B cell (primary cell): ENCODE results near the gene IL18R1. TPM values are rescaled to one million over a fixed set of nuclear protein-coding genes. Genes with fewer than 3 reads are reported as not detected.

Source experiments
- ATAC-seq: fragments of 200-7000 bp; cut with Tn5 transposase; one replicate; pipeline ENCODE4 v1.10.0; 2021; ENCODE audit warnings: low read depth, mild to moderate bottlenecking, moderate number of reproducible peaks, moderate library complexity
- CTCF ChIA-PET: fragments of 350-600 bp; sonication (Branson Sonifier 250); formaldehyde crosslinking; loops from one replicate; lab custom pipeline; 2021; ENCODE audit warnings: antibody characterized with exemption, inconsistent platforms; lab: Charles Lee
- POLR2A ChIA-PET: fragments of 350-600 bp; sonication (Branson Sonifier 250); formaldehyde crosslinking; loops from one replicate; lab custom pipeline; 2021; ENCODE audit warnings: antibody characterized with exemption; lab: Charles Lee
- DNase-seq: peaks from one replicate; pipeline ENCODE4 v3.0.0; 2013
- H2AFZ ChIP-seq: 2 replicates; pipeline ENCODE4 v1.6.1; 2012; ENCODE audit warnings: mild to moderate bottlenecking, low read depth, low read length; ENCODE audit not compliant: insufficient read depth, poor library complexity, severe bottlenecking
- H3K27ac ChIP-seq, 2 donors: 1 replicate in 1 of 2; 2 replicates in 1 of 2; pipeline ENCODE4 v1.5.1; 2012 to 2013; ENCODE audit warnings: low read length in 2 of 2, mild to moderate bottlenecking in 2 of 2, moderate library complexity in 1 of 2
- H3K27me3 ChIP-seq, 4 experiments: fragments of 200-600 bp in 1 of 4; sonication (generic) in 1 of 4; replicated peaks in 1 of 4; 1 replicate in 2 of 4; 2 replicates in 2 of 4; pipeline versions ENCODE4 v1.6.1 to v1.7.0; 2013 to 2016; ENCODE audit warnings: low read length in 3 of 4, mild to moderate bottlenecking in 2 of 4, mixed read lengths in 1 of 4, moderate library complexity in 1 of 4; ENCODE audit not compliant: insufficient read depth in 4 of 4, control insufficient read depth in 3 of 4; ENCODE audit errors: control extremely low read depth in 1 of 4
- H3K36me3 ChIP-seq, 2 experiments: replicated peaks in 1 of 2; 1 replicate in 1 of 2; 2 replicates in 1 of 2; pipeline versions ENCODE4 v1.6.1 to v1.7.1; 2013; ENCODE audit warnings: low read length in 1 of 2; ENCODE audit not compliant: insufficient read depth in 2 of 2, control insufficient read depth in 1 of 2; ENCODE audit errors: control extremely low read depth in 1 of 2, extremely low read depth in 1 of 2
- H3K4me1 ChIP-seq, 2 donors: fragments of 200-600 bp in 1 of 2; sonication (generic) in 1 of 2; 1 replicate in 1 of 2; 2 replicates in 1 of 2; pipeline versions ENCODE4 v1.5.1 to v1.6.1; 2013 to 2017; ENCODE audit warnings: low read length in 2 of 2; ENCODE audit not compliant: control insufficient read depth in 2 of 2, insufficient read depth in 2 of 2
- H3K4me2 ChIP-seq: replicated peaks from 2 replicates; pipeline ENCODE3; 2012; ENCODE audit warnings: mild to moderate bottlenecking, low read depth, low read length; ENCODE audit not compliant: poor library complexity, severe bottlenecking
- H3K4me3 ChIP-seq, 5 experiments: fragments of 200-600 bp in 1 of 5; sonication (generic) in 1 of 5; 1 replicate in 3 of 5; 2 replicates in 2 of 5; pipeline versions ENCODE4 v1.5.1 to v1.7.0; 2011 to 2016; ENCODE audit warnings: low read length in 4 of 5, mild to moderate bottlenecking in 4 of 5, low read depth in 2 of 5, control low read depth in 1 of 5, moderate library complexity in 1 of 5; ENCODE audit not compliant: insufficient read depth in 1 of 5; ENCODE audit errors: control extremely low read depth in 1 of 5, extremely low read depth in 1 of 5
- H3K79me2 ChIP-seq: fragments of 200-600 bp; sonication (generic); one replicate; pipeline ENCODE4 v1.6.0; 2016; ENCODE audit warnings: low read length; ENCODE audit not compliant: control insufficient read depth, insufficient read depth
- H3K9ac ChIP-seq: fragments of 200-600 bp; sonication (generic); 2 replicates; pipeline ENCODE4 v1.6.1; 2017; ENCODE audit warnings: mild to moderate bottlenecking, low read length, moderate library complexity
- H3K9me3 ChIP-seq, 3 donors: one replicate each; pipeline versions ENCODE4 v1.6.1 to v1.7.1; 2013; ENCODE audit warnings: low read length in 2 of 3; ENCODE audit not compliant: control insufficient read depth in 2 of 3, insufficient read depth in 1 of 3; ENCODE audit errors: control extremely low read depth in 1 of 3
- H4K20me1 ChIP-seq: 2 replicates; pipeline ENCODE4 v1.6.0; 2012; ENCODE audit warnings: mild to moderate bottlenecking, low read length; ENCODE audit not compliant: insufficient read depth, control insufficient read depth, poor library complexity, severe bottlenecking
- H3K27ac Mint-ChIP-seq: one replicate; pipeline ENCODE4 v1.8.0; 2021; ENCODE audit warnings: mixed read lengths
- H3K27me3 Mint-ChIP-seq: one replicate; pipeline ENCODE4 v1.8.0; 2021; ENCODE audit warnings: mixed read lengths
- H3K4me1 Mint-ChIP-seq: one replicate; pipeline ENCODE4 v1.8.0; 2021; ENCODE audit warnings: mixed read lengths
- H3K4me3 Mint-ChIP-seq: one replicate; pipeline ENCODE4 v1.8.0; 2021; ENCODE audit warnings: mixed read lengths
- H3K9me3 Mint-ChIP-seq: one replicate; pipeline ENCODE4 v1.8.0; 2022; ENCODE audit warnings: mixed read lengths; ENCODE audit not compliant: insufficient read depth
- EZH2 ChIP-seq: IDR thresholded peaks from 2 replicates; pipeline ENCODE4 v1.6.1; 2012; ENCODE audit warnings: borderline replicate concordance, low read depth, mild to moderate bottlenecking, moderate library complexity, low read length; ENCODE audit not compliant: insufficient read depth, poor library complexity, severe bottlenecking
- WGBS: methylation state at CpG from one replicate; pipeline ENCODE4 v1.1.5; 2013; ENCODE audit warnings: missing lambda C conversion rate; ENCODE audit not compliant: insufficient coverage; 5-methylcytosine and 5-hydroxymethylcytosine counted together
- intact Hi-C: fragments of 100-400 bp; cut with micrococcal nuclease; formaldehyde crosslinking; loops from one replicate; pipeline ENCODE4 v1.10.0; 2022
- polyA plus RNA-seq: library from polyadenylated mRNA; depleted of rRNA; stranded (reverse); fragments of >200 nt; gene quantifications from 2 replicates; pipeline ENCODE4 v1.2.3, GENCODE V29; 2012
- total RNA-seq, 2 donors: library from RNA; stranded (reverse); fragments of 120-200 nt in 1 of 2; gene quantifications; 1 replicate in 1 of 2; 2 replicates in 1 of 2; pipeline versions ENCODE4 v1.2.3 to v1.2.4, GENCODE V29; 2013 to 2022
- TF ChIP-seq, protein P1 (sequence below): fragments of 200-600 bp; IDR thresholded peaks from one replicate; pipeline ENCODE4 v1.8.0; 2022; ENCODE audit warnings: antibody characterized with exemption, mild to moderate bottlenecking

IL18R1 gene
- total and polyA plus RNA-seq, 2 donors (not counting 1 experiment from before 2014, with no cell fraction given) = 1.1 TPM

DNA sequence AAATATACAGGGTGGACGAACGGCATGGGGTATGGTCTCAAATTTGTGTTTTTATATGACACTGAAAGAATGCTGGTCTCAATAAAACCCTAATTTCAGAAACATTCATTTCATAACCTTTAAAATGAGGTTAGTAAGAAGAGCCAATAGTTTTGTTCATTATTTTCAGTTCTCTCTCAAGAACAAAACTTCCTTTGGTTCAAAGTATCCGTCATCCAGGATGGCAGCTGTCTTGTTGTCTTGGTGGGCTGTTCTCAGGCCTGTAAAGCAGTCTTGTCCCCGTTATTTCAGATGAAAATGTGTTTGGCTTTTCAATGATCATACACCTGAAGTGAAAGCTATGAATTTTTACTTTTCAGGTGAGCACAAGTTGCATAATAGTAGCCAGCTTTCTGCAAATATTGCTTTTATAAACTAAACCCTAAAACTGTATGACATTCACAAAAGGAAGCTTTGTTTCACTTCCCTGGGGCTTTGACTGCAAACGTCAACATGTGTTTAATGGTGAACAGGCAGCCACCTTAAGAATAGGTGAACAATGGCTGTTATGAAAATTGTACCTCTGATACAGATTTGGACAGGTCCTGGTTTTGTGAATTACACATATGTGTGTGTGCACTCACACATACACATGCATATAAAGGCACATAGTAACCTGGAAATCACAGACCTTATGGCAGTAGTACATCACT, 70.0 kb downstream of the IL18R1 start:
- H3K27ac Mint-ChIP-seq = peak overlapping the region; percentile 34
- 41% methylated on average over 2 of the region's 5 CpGs for WGBS
- no peak overlapping the region for H3K9ac ChIP-seq
- H3K4me1 ChIP-seq = peaks cover 24 to 34% of the 10 kb centered on the region in 2 donors
- no peaks in the 10 kb centered on the region for H3K9me3 Mint-ChIP-seq
- H3K36me3 ChIP-seq = no peaks in the 10 kb centered on the region
- H3K79me2 ChIP-seq = no peaks in the 10 kb centered on the region
- peak overlapping the region; percentile 20 for H3K4me2 ChIP-seq
- POLR2A ChIA-PET = no interaction called here
- H3K27ac ChIP-seq = peak overlapping the region in 1 of 2 donors; percentile 35
- peak overlapping the region; percentile 1 for H3K4me3 Mint-ChIP-seq
- no peaks in the 10 kb centered on the region for H3K27me3 Mint-ChIP-seq
- intact Hi-C loops = no loop called here
- H3K9me3 ChIP-seq = no peaks in the 10 kb centered on the region
- peak overlapping the region; percentile 30 for H2AFZ ChIP-seq
- H3K27me3 ChIP-seq = no peaks in the 10 kb centered on the region
- CTCF ChIA-PET = interaction anchor here (1.0 to 1.5 kb wide), 4 partner anchors 14 to 69 kb away, joined by 3 to 4 read pairs (median 3); partner anchors contain the start of gene SLC9A4
- ATAC-seq (peak; percentile 40), DNase-seq (peak; percentile 35)
- peaks cover 34% of the 10 kb centered on the region for H3K4me1 Mint-ChIP-seq
- no peaks in the 10 kb centered on the region for H4K20me1 ChIP-seq
- peak overlapping the region in 1 of 5 experiments; percentile 31 for H3K4me3 ChIP-seq
- TF ChIP-seq, protein P1, sequence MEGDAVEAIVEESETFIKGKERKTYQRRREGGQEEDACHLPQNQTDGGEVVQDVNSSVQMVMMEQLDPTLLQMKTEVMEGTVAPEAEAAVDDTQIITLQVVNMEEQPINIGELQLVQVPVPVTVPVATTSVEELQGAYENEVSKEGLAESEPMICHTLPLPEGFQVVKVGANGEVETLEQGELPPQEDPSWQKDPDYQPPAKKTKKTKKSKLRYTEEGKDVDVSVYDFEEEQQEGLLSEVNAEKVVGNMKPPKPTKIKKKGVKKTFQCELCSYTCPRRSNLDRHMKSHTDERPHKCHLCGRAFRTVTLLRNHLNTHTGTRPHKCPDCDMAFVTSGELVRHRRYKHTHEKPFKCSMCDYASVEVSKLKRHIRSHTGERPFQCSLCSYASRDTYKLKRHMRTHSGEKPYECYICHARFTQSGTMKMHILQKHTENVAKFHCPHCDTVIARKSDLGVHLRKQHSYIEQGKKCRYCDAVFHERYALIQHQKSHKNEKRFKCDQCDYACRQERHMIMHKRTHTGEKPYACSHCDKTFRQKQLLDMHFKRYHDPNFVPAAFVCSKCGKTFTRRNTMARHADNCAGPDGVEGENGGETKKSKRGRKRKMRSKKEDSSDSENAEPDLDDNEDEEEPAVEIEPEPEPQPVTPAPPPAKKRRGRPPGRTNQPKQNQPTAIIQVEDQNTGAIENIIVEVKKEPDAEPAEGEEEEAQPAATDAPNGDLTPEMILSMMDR = no peak
- no peak for TF ChIP-seq EZH2

DNA sequence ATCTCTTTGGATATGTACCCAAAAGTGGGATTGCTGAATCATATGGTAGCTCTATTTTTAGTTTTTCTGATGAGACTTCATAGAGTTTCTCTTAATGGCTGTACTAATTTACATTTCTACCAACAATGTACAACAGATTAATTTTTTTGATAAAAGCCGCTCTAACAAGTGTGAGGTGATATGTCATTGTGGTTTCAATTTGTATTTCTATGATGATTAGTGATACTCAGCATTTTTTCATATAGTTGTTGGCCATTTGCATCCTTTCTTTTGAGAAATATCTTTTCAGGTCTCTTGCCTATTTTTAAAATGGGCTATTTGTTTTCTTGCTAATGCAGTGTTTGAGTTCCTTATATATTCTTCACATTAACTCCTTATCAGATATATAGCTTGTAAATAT, 71.7 kb downstream of the IL18R1 start:
- POLR2A ChIA-PET = no interaction called here
- H3K9me3 Mint-ChIP-seq = no peaks in the 10 kb centered on the region
- no peak overlapping the region for H3K9ac ChIP-seq
- no peak overlapping the region for H3K4me3 Mint-ChIP-seq
- H3K36me3 ChIP-seq = no peaks in the 10 kb centered on the region
- TF ChIP-seq, protein P1 = no peak
- no peak for TF ChIP-seq EZH2
- no peaks in the 10 kb centered on the region for H4K20me1 ChIP-seq
- H3K79me2 ChIP-seq = no peaks in the 10 kb centered on the region
- CTCF ChIA-PET = interaction anchor here (1.1 to 1.2 kb wide), 2 partner anchors 16 to 407 kb away, joined by 3 to 6 read pairs; no protein-coding TSS in a partner anchor
- H3K4me1 ChIP-seq = peaks cover 24 to 34% of the 10 kb centered on the region in 2 donors
- no peaks in the 10 kb centered on the region for H3K27me3 ChIP-seq
- H3K27me3 Mint-ChIP-seq = no peaks in the 10 kb centered on the region
- peaks cover 38% of the 10 kb centered on the region for H3K4me1 Mint-ChIP-seq
- no CpG with 5 or more reads among the region's 1 CpG for WGBS
- intact Hi-C loops = no loop called here
- no peak for ATAC-seq
- no peak overlapping the region for H3K4me2 ChIP-seq
- no peak overlapping the region for H3K27ac ChIP-seq
- H2AFZ ChIP-seq = no peak overlapping the region
- no peak overlapping the region for H3K4me3 ChIP-seq
- H3K9me3 ChIP-seq = no peaks in the 10 kb centered on the region
- H3K27ac Mint-ChIP-seq = no peak overlapping the region
- no peak for DNase-seq
